Neutrophil (primary cell): ENCODE measurements around the gene PPP1R1B.

Source experiments
- H3K27ac ChIP-seq: fragments of 200-600 bp; sonication (generic); 2 replicates; pipeline ENCODE4 v1.5.1; 2016; ENCODE audit warnings: mild to moderate bottlenecking, moderate library complexity
- H3K27me3 ChIP-seq: fragments of 200-600 bp; sonication (generic); 2 replicates; pipeline ENCODE4 v1.6.0; 2016; ENCODE audit warnings: mild to moderate bottlenecking
- H3K36me3 ChIP-seq: fragments of 200-600 bp; sonication (generic); 2 replicates; pipeline ENCODE4 v1.5.1; 2017
- H3K4me1 ChIP-seq, 2 experiments: fragments of 200-600 bp in 1 of 2; sonication (generic) in 1 of 2; 1 replicate in 1 of 2; 2 replicates in 1 of 2; pipeline versions ENCODE4 v1.5.1 to v1.6.1; 2013 to 2016; ENCODE audit warnings: low read depth in 1 of 2, low read length in 1 of 2, mild to moderate bottlenecking in 1 of 2, moderate library complexity in 1 of 2; ENCODE audit not compliant: control insufficient read depth in 1 of 2, insufficient read depth in 1 of 2
- H3K4me3 ChIP-seq, 2 experiments: fragments of 200-600 bp in 1 of 2; sonication (generic) in 1 of 2; 1 replicate in 1 of 2; 2 replicates in 1 of 2; pipeline ENCODE4 v1.5.1; 2013 to 2016; ENCODE audit warnings: low read depth in 1 of 2, low read length in 1 of 2, mild to moderate bottlenecking in 1 of 2, moderate library complexity in 1 of 2
- H3K9me3 ChIP-seq: fragments of 200-600 bp; sonication (generic); 2 replicates; pipeline ENCODE4 v1.5.1; 2016
- TF ChIP-seq, protein P1 (sequence below): fragments of 200-600 bp; sonication (generic); IDR thresholded peaks from 2 replicates; pipeline ENCODE4 v1.5.1; 2016; ENCODE audit warnings: antibody characterized with exemption

PPP1R1B gene

DNA sequence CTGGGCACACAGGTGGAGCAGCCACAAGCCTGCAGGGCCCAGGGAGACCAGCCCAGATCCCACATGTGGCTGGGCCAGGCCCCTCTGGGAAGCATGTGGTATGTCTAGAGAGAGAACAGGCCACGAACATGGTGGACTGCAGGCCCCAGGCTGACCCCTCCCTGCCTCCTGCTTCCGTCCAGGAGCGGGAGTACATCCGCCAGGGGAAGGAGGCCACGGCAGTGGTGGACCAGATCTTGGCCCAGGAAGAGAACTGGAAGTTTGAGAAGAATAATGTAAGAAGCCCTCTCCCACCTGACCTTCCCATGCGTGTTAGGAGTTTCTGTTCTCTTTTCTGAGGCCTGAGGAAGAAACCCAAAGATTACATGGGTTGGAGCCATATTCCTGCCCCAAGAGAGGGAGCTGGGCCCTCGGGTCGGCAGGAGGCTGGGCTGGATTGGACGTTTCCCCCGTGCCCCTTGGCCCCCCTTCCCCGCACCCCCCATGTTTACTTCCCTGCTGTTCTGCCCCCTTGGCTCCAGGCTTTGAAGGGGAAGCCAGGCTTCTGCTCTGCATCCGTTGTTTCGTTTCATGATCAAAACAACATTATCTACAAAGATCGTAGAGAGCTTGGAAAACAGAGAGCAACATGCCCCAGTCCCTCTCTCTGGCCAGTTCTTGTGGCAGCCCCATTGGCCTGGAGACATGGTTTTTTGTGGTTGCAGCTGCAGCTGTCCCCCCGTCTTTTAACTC is 32.7 kb downstream of the PPP1R1B start:
- Histone ChIP-seq H3K9me3 (no peaks in the 10 kb centered on the region), H3K4me3 (no peak overlapping the region), H3K4me1 (no peaks in the 10 kb centered on the region), H3K27ac (no peak overlapping the region), H3K27me3 (no peaks in the 10 kb centered on the region), H3K36me3 (peaks cover 90% of the 10 kb centered on the region)
- TF ChIP-seq, protein P1, sequence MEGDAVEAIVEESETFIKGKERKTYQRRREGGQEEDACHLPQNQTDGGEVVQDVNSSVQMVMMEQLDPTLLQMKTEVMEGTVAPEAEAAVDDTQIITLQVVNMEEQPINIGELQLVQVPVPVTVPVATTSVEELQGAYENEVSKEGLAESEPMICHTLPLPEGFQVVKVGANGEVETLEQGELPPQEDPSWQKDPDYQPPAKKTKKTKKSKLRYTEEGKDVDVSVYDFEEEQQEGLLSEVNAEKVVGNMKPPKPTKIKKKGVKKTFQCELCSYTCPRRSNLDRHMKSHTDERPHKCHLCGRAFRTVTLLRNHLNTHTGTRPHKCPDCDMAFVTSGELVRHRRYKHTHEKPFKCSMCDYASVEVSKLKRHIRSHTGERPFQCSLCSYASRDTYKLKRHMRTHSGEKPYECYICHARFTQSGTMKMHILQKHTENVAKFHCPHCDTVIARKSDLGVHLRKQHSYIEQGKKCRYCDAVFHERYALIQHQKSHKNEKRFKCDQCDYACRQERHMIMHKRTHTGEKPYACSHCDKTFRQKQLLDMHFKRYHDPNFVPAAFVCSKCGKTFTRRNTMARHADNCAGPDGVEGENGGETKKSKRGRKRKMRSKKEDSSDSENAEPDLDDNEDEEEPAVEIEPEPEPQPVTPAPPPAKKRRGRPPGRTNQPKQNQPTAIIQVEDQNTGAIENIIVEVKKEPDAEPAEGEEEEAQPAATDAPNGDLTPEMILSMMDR = no peak

DNA sequence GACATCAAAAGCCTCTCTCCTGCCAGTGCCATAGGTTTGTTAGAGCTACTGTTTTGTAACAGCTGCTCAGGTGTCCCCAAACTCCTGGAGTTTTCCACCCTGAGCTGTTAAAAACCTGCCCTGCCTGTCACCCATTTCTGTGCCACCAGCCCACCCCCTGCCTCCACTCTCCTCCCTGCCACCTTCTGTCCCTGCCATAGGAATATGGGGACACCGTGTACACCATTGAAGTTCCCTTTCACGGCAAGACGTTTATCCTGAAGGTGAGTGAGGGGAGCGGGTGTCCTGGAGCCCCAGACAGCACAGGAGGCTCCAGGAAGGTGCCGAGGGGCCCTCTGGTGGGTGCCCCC is 33.2 kb downstream of the PPP1R1B start:
- TF ChIP-seq, protein P1 = no peak
- no peaks in the 10 kb centered on the region for H3K9me3 ChIP-seq
- H3K4me3 ChIP-seq = no peak overlapping the region
- H3K27ac ChIP-seq = no peak overlapping the region
- H3K4me1 ChIP-seq = no peaks in the 10 kb centered on the region
- peaks cover 4% of the 10 kb centered on the region for H3K27me3 ChIP-seq
- peaks cover 87% of the 10 kb centered on the region for H3K36me3 ChIP-seq

DNA sequence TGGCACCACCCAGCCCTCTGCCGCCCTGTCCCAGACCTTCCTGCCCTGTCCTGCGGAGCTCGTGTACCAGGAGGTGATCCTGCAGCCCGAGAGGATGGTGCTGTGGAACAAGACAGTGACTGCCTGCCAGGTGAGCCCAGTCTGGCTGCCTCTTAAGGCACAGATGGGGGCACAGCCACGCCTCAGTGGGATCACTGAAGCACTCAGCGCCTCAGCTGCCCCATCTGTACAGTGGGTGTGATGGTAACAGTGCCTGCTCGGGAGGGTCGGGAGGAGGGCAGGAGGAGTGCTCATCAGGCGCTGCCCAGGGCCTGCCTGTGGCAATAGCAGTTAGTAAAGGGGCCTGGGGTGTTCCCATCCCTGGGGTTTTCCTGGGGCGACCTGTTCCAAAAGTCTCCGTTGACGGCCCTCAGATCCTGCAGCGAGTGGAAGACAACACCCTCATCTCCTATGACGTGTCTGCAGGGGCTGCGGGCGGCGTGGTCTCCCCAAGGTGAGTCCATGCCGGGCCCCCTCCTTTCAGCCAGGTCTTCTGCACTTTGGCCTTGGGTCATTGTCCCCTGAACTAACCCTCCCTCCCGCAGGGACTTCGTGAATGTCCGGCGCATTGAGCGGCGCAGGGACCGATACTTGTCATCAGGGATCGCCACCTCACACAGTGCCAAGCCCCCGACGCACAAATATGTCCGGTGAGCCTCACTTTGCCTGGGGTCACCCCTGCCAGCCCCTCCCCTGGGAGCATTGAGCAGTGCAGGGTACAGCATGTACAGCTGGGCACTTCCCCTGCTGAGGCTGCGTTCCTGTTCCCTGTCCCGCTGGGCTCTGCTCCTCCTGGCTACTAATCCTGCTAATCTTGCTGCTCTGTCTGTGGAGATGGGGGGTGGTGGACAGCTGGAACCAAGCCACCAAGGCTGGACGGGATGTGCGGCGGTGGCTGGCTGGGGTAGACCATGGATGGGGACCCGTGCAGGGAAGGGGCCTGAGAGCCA is 33.9 kb downstream of the PPP1R1B start:
- peaks cover 83% of the 10 kb centered on the region for H3K36me3 ChIP-seq

DNA sequence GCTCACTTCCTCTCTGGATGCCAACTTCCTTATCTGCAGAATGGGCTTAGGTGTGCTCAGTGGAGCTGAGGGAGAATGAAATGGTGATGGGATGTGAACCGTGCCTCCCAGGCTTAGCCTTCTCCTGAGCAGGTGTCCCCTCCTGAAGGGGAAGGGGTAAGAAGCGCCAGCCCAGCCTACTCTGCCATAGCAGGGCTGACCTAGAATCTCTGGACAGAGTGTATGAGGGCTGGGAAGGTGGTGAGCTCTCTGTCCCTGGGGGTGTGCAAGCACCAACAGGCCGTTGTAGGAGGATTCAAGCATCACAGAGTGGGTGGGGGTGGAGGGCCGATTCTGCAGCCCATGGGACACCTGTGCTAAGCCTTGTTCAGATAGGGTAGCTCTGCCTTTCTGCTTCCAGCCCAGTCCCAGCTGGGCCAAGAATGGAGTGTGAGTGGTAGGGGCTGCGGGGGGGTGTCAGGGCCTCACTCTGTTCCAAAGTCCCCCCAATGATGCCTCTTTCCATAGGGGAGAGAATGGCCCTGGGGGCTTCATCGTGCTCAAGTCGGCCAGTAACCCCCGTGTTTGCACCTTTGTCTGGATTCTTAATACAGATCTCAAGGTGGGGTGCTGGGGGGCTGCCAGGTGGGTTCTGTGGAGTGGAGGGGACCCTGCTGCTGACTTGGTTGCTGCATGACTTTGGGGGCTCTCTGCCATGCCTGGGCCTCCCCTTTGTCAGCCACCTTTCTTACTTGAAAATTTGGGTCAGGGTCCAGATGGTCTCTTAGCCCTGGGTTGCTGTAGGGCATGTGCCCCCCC is 35.2 kb downstream of the PPP1R1B start:
- Histone ChIP-seq H3K4me1 (no peaks in the 10 kb centered on the region), H3K9me3 (no peaks in the 10 kb centered on the region), H3K4me3 (no peak overlapping the region), H3K36me3 (peaks cover 73% of the 10 kb centered on the region), H3K27ac (no peak overlapping the region), H3K27me3 (peaks cover 24% of the 10 kb centered on the region)
- TF ChIP-seq, protein P1 = no peak

More for the DNA sequence above, 33.9 kb downstream of the PPP1R1B start:
- Histone ChIP-seq H3K4me3 (no peak overlapping the region), H3K27ac (no peak overlapping the region), H3K9me3 (no peaks in the 10 kb centered on the region), H3K27me3 (peaks cover 12% of the 10 kb centered on the region), H3K4me1 (no peaks in the 10 kb centered on the region)
- TF ChIP-seq, protein P1 = no peak
